GM12878 (cell line): ENCODE data around the gene CAPNS2. TPM values are rescaled to one million over a fixed set of nuclear protein-coding genes. Genes with fewer than 3 reads are reported as not detected.

Experiments
- ATAC-seq: fragments of 200-7000 bp; cut with Tn5 transposase; 3 replicates; pipeline ENCODE4 v1.9.1; 2020; ENCODE audit warnings: mild to moderate bottlenecking, moderate library complexity
- BruUV-seq: library from RNA; stranded (reverse); fragments of 400-500 nt; replicated peaks from 2 replicates; lab custom pipeline; 2021; lab: Mats Ljungman, UMichigan
- CTCF ChIA-PET: fragments of 300-600 bp; sonication (Branson Sonifier 250); formaldehyde crosslinking; extraction: SDS; loops from one replicate; lab custom pipeline; 2021; ENCODE audit warnings: inconsistent platforms; lab: Yijun Ruan, JAX
- POLR2A ChIA-PET: fragments of 350-600 bp; formaldehyde crosslinking; extraction: SDS; loops from one replicate; lab custom pipeline; 2021; ENCODE audit warnings: inconsistent platforms; lab: Charles Lee
- RAD21 ChIA-PET: fragments of 300-600 bp; sonication (Branson Sonifier 250); formaldehyde crosslinking; loops from one replicate; lab custom pipeline; 2023; ENCODE audit warnings: antibody characterized with exemption; ENCODE audit not compliant: unreplicated experiment; lab: Charles Lee
- SMC1A ChIA-PET: fragments of 300-600 bp; sonication (Branson Sonifier 250); formaldehyde crosslinking; loops from one replicate; lab custom pipeline; 2023; ENCODE audit not compliant: unreplicated experiment, uncharacterized antibody; lab: Charles Lee
- DNase-seq: peaks from one replicate; pipeline ENCODE4 v3.0.0-alpha.2; 2011; ENCODE audit warnings: low read depth, low spot score
- FAIRE-seq: peaks from 3 replicates; lab custom pipeline; 2011; peaks lifted over from hg19 to GRCh38; lab: Jason Lieb, UNC
- H2AFZ ChIP-seq: 2 replicates; pipeline ENCODE4 v1.6.0; 2011; ENCODE audit warnings: low read depth, low read length, control low read depth; ENCODE audit not compliant: control insufficient read depth
- H3K27ac ChIP-seq: 2 replicates; pipeline ENCODE4 v1.5.1; 2011; ENCODE audit warnings: control low read depth; ENCODE audit not compliant: control insufficient read depth, insufficient read depth
- H3K27me3 ChIP-seq, 2 experiments: replicated peaks in 1 of 2; 2 replicates each; pipeline versions ENCODE4 v1.6.0 to v1.6.1; 2011; ENCODE audit warnings: low read length in 1 of 2; ENCODE audit not compliant: control insufficient read depth in 2 of 2, insufficient read depth in 2 of 2
- H3K36me3 ChIP-seq, 2 experiments: 2 replicates each; pipeline ENCODE4 v1.5.1; 2011; ENCODE audit warnings: low read length in 1 of 2; ENCODE audit not compliant: control insufficient read depth in 2 of 2, insufficient read depth in 2 of 2
- H3K4me1 ChIP-seq: 2 replicates; pipeline ENCODE4 v1.6.1; 2011; ENCODE audit warnings: mild to moderate bottlenecking, low read length, moderate library complexity, mixed read lengths; ENCODE audit not compliant: control insufficient read depth, insufficient read depth
- H3K4me2 ChIP-seq: 2 replicates; pipeline ENCODE4 v1.6.0; 2011; ENCODE audit warnings: control low read depth; ENCODE audit not compliant: control insufficient read depth, insufficient read depth
- H3K4me3 ChIP-seq: fragments of 200-600 bp; sonication (generic); 2 replicates; pipeline ENCODE4 v1.5.1; 2016
- H3K79me2 ChIP-seq: 2 replicates; pipeline ENCODE4 v1.6.0; 2011; ENCODE audit warnings: low read length; ENCODE audit not compliant: control insufficient read depth, insufficient read depth
- H3K9ac ChIP-seq: 2 replicates; pipeline ENCODE4 v1.8.0; 2011; ENCODE audit warnings: low read length, control low read depth, mixed read lengths; ENCODE audit not compliant: control insufficient read depth, insufficient read depth
- H3K9me3 ChIP-seq: replicated peaks from 3 replicates; pipeline ENCODE4 v1.5.1; 2011; ENCODE audit warnings: mild to moderate bottlenecking, low read length; ENCODE audit not compliant: control insufficient read depth, insufficient read depth
- H4K20me1 ChIP-seq: 2 replicates; pipeline ENCODE4 v1.6.0; 2011; ENCODE audit not compliant: control insufficient read depth, insufficient read depth
- ASH2L ChIP-seq: fragments of 300-600, 200-600 bp; sonication (generic); IDR thresholded peaks from 2 replicates; pipeline ENCODE4 v1.6.1; 2017; ENCODE audit warnings: low read depth, mild to moderate bottlenecking, borderline replicate concordance
- CBFB ChIP-seq: IDR thresholded peaks from 2 replicates; pipeline ENCODE4 v1.6.1; 2016; ENCODE audit warnings: antibody characterized with exemption, low read depth
- FOS ChIP-seq: IDR thresholded peaks from 3 replicates; pipeline ENCODE4 v1.6.1; 2011; ENCODE audit warnings: borderline replicate concordance; ENCODE audit not compliant: insufficient read length; ENCODE audit errors: extremely low read depth
- IRF4 ChIP-seq: IDR thresholded peaks from 2 replicates; pipeline ENCODE4 v1.6.1; 2011; ENCODE audit warnings: low read depth, low read length
- KDM1A ChIP-seq: fragments of 200-600 bp; sonication (generic); IDR thresholded peaks from 2 replicates; pipeline ENCODE4 v1.6.1; 2016; ENCODE audit warnings: borderline replicate concordance
- MEF2A ChIP-seq: IDR thresholded peaks from 2 replicates; pipeline ENCODE4 v1.6.1; 2011; ENCODE audit warnings: low read depth, mild to moderate bottlenecking, low read length, moderate library complexity; ENCODE audit not compliant: insufficient read depth
- MTA2 ChIP-seq: fragments of 450-650 bp; IDR thresholded peaks from 2 replicates; pipeline ENCODE4 v1.6.1; 2016; ENCODE audit warnings: low read depth, mild to moderate bottlenecking, moderate library complexity
- PAX8 ChIP-seq: fragments of 450-650 bp; IDR thresholded peaks from 2 replicates; pipeline ENCODE4 v1.6.1; 2017; ENCODE audit warnings: mild to moderate bottlenecking, moderate library complexity
- RAD21 ChIP-seq: IDR thresholded peaks from 2 replicates; pipeline ENCODE4 v1.6.1; 2011; ENCODE audit warnings: mild to moderate bottlenecking, low read depth, low read length, moderate library complexity; ENCODE audit not compliant: insufficient read depth
- RBBP5 ChIP-seq: fragments of 200-600 bp; sonication (generic); conservative IDR thresholded peaks from 2 replicates; pipeline ENCODE4 v1.6.1; 2016
- RELA ChIP-seq: fragments of 450-650 bp; IDR thresholded peaks from 2 replicates; pipeline ENCODE4 v1.8.0; 2014; ENCODE audit warnings: borderline replicate concordance; ENCODE audit not compliant: partially characterized antibody
- TAF1 ChIP-seq: IDR thresholded peaks from 2 replicates; pipeline ENCODE4 v1.6.1; 2011; ENCODE audit warnings: mild to moderate bottlenecking, low read depth, low read length, borderline replicate concordance
- USF2 ChIP-seq: IDR thresholded peaks from 2 replicates; pipeline ENCODE4 v1.6.1; 2011; ENCODE audit warnings: low read depth, low read length, improper control_type of control experiment, borderline replicate concordance
- WGBS: methylation state at CpG from one replicate; pipeline ENCODE4 v1.1.6; 2016; ENCODE audit warnings: low lambda C conversion rate; ENCODE audit not compliant: insufficient replicate concordance, insufficient coverage; ENCODE audit errors: missing lambda C conversion rate; 5-methylcytosine and 5-hydroxymethylcytosine counted together
- in situ Hi-C: fragments of 300-500 bp; cut with MboI; formaldehyde crosslinking; loops from 9 replicates; pipeline ENCODE4 v1.14.3; 2018; ENCODE audit warnings: mixed read lengths
- intact Hi-C: fragments of 100-400 bp; cut with micrococcal nuclease; formaldehyde crosslinking; loops from one replicate; pipeline ENCODE4 v1.14.2; 2022; ENCODE audit not compliant: unreplicated experiment
- polyA plus RNA-seq, 11 experiments: library from polyadenylated mRNA; depleted of rRNA in 4 of 11; unstranded in 6 of 11; stranded (reverse) in 5 of 11; fragments of >200 nt; fragmentation: Nextera tagmentation in 4 of 11; fragmentation: Illumina TruSeq in 1 of 11; extraction: Ambion mirVana in 4 of 11; extraction: Trizol in 1 of 11; gene quantifications; 1 replicate in 1 of 11; 2 replicates in 10 of 11; pipeline versions ENCODE4 v1.2.1 to v1.2.3, GENCODE V29; 2011 to 2016; ENCODE audit warnings: inconsistent platforms in 2 of 11, missing spikeins in 2 of 11, low read depth in 1 of 11
- total RNA-seq, 4 experiments: library from RNA; depleted of rRNA in 3 of 4; stranded (reverse); fragments of >200 nt in 3 of 4; fragmentation: Illumina TruSeq in 1 of 4; extraction: Trizol in 1 of 4; gene quantifications; 2 replicates each; pipeline versions ENCODE4 v1.2.1 to v1.2.3, GENCODE V29; 2013 to 2021
- TF ChIP-seq, protein P1 (sequence below): IDR thresholded peaks from 2 replicates; pipeline ENCODE4 v1.6.1; 2012; ENCODE audit warnings: low read depth, low read length, improper control_type of control experiment

Gene CAPNS2
- total and polyA plus RNA-seq, 10 of the 15 experiments (the other 5 are each of a cell fraction or from before 2014, with no cell fraction given): not detected

DNA sequence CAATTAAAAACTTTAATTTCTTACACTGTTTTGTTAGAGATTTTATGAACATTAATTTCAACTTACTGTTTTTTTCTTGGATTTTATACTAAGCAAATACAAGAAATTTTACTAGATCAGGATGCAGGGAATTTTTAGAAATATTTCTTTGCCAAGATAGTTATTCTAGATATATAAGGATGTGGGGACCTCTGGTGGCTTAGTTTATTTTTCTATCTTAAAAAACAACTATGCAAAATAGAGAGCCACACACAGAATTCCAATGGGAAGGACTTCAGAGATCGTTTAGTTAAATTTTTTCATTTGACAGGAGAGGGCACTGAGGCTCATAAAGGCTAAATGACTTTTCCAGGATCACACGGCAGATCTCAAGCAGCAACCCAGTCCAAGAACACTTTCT lies 23.0 kb upstream of the CAPNS2 start:
- FAIRE-seq (no peak), DNase-seq (no peak), ATAC-seq (no peak)
- TF ChIP-seq RBBP5 (no peak), RELA (no peak), RAD21 (0 out of 2 replicates have a peak, but pooled peaks have one; percentile 12), KDM1A (no peak), MTA2 (no peak)
- no TSS peak for BruUV-seq
- Histone ChIP-seq H3K4me2 (no peak overlapping the region), H2AFZ (no peak overlapping the region), H3K27ac (no peak overlapping the region), H3K27me3 (no peaks in the 10 kb centered on the region), H3K79me2 (no peaks in the 10 kb centered on the region), H3K36me3 (no peaks in the 10 kb centered on the region), H3K9ac (no peak overlapping the region), H4K20me1 (no peaks in the 10 kb centered on the region), H3K4me1 (no peaks in the 10 kb centered on the region), H3K4me3 (no peak overlapping the region), H3K9me3 (no peaks in the 10 kb centered on the region)
- intact Hi-C loops: loop anchor here (2.0 kb wide), 1 partner anchor 79 kb away; no protein-coding TSS in a partner anchor
- POLR2A ChIA-PET: no interaction called here
- RAD21 ChIA-PET: no interaction called here
- in situ Hi-C loops: loop anchor here (10.0 kb wide), 1 partner anchor 61 kb away; no protein-coding TSS in a partner anchor
- CTCF ChIA-PET: interaction anchor here (1.8 kb wide), 1 partner anchor 79 kb away, joined by 10 read pairs; no protein-coding TSS in a partner anchor
- 40% methylated on average over 2 of the region's 2 CpGs for WGBS
- SMC1A ChIA-PET: no interaction called here

DNA sequence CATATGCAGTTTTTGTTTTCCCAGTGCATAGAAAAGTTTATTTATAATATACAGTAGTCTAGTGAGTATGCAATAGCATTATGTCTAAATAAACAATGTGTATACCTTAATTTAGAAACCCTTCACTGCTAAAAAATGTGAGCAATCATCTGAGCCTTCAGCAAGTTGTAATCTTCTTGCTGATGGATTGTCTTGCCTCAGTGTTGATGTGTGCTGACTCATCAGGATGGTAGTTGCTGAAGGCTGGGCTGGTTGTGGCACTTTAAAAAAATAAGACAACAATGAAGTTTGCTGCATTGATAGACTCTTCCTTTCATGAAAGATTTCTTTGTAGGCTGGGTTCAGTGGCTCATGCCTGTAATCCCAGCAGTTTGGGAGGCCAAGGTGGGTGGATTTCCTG lies 13.9 kb upstream of the CAPNS2 start:
- no TSS peak for BruUV-seq
- DNase-seq (no peak), FAIRE-seq (no peak), ATAC-seq (no peak)
- no peak overlapping the region for H3K9ac ChIP-seq
- ChIA-PET SMC1A (no interaction called here), CTCF (no interaction called here), RAD21 (no interaction called here), POLR2A (no interaction called here)
- H2AFZ ChIP-seq: no peak overlapping the region
- H3K9me3 ChIP-seq: no peaks in the 10 kb centered on the region
- H3K36me3 ChIP-seq: no peaks in the 10 kb centered on the region
- H3K4me1 ChIP-seq: no peaks in the 10 kb centered on the region
- H3K27ac ChIP-seq: no peak overlapping the region
- no peaks in the 10 kb centered on the region for H3K79me2 ChIP-seq
- H3K27me3 ChIP-seq: no peaks in the 10 kb centered on the region; a peak in 1 of 4 replicates
- intact Hi-C loops: no loop called here
- H3K4me3 ChIP-seq: no peak overlapping the region
- no peaks in the 10 kb centered on the region for H4K20me1 ChIP-seq
- H3K4me2 ChIP-seq: no peak overlapping the region
- in situ Hi-C loops: no loop called here
- TF ChIP-seq FOS (no peak), TAF1 (no peak), ASH2L (no peak), USF2 (no peak), MEF2A (no peak), IRF4 (no peak), PAX8 (no peak), CBFB (no peak)
- TF ChIP-seq, protein P1, sequence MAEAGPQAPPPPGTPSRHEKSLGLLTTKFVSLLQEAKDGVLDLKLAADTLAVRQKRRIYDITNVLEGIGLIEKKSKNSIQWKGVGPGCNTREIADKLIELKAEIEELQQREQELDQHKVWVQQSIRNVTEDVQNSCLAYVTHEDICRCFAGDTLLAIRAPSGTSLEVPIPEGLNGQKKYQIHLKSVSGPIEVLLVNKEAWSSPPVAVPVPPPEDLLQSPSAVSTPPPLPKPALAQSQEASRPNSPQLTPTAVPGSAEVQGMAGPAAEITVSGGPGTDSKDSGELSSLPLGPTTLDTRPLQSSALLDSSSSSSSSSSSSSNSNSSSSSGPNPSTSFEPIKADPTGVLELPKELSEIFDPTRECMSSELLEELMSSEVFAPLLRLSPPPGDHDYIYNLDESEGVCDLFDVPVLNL: no peak
